Measurements from ENCODE around the gene YWHAG.
"Not testable (repeated sequence)": the region's sequence is repeated elsewhere in the genome, so short reads cannot be mapped to it uniquely, and the experiment has no call there.

Gene YWHAG

DNA sequence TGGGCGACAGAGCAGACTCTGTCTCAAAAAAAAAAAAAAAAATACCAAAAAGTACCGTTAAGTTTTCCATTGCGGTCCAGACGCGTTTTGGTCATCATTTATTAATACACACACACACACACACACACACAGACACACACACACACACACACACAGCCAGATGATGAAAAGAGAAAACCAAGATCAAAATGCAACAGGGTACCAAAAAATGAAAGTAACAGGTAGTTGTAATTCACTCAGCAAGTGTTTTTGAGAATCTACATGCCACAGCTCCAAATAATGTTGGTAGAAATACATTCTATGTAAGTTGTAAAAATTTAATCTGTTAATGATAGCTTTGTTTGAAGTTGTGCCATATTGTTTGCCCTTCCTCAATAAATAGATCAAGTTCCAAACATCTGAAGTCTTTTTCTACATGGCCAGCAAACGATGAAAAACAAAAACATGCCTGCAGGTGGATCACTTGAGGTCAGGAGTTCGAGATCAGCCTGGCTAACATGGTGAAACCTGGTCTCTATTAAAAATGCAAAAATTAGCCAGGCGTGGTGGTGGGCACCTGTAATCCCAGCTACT is 9.4 kb downstream of the YWHAG start:
- DNase-seq (ENCODE audit: low read depth in 2 of 2), result no peak

DNA sequence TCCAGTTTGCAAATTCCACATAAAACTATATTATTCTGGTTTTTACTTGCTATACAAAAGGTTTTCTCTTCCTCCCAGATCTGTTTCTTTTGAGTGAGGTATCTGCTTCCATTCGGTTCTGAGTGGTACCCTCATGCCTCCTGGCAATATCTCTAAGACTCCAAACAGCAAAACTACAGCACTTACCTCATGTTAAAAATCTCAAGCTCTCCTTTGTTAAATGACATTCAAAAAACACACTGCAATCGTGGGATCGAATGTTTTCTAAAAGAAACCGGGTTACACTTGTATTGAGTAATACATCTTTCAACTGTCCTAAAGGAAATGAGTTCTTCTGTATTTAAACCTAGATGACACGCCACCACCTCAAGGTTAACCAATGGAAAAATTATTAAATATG is 11.1 kb downstream of the YWHAG start:
- DNase-seq (ENCODE audit: low read depth in 2 of 2), result no peak

DNA sequence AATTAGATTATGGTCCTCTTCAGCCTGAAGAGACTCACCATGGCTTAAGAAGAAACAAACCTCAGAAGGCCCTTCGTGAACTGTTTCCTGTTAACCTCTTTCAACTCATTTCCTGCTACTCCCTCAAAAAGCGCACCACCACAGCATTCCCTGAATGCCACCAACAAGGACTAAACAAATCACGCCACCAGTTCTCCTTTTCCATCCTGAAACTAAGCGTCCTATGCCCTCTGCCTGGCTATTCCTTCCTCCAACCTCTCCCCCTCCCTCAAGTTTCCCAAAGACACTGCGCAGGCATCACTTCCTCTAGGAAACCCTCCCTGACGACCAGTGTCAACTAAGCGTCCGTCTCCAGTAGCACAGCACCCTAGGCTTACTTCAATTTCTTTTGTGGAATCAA is 12.0 kb downstream of the YWHAG start:
- DNase-seq (ENCODE audit: low read depth in 2 of 2), result no peak

- DNase-seq (ENCODE audit: low read depth in 2 of 2), result no peak
These were observed 12.7 kb downstream of the YWHAG start for GRCh38 chr7:76346097-76346496.

DNA sequence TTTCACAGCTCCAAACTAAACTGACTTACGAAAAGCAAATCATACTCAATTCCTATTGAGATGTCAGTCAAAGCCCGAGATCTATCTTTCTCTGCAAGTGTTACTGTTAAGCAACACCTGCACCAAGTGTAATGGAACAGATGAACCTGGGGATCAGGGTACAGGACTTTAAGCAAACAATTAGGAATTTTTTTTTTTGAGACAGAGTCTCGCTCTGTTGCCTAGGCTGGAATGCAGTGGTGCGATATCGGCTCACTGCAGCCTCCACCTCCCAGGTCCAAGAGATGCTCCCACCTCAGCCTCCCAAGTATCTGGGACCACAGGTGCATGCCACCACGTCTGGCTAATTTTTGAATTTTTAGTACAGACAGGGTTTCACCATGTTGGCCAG is 14.9 kb downstream of the YWHAG start:
- no peak for DNase-seq (ENCODE audit: low read depth in 2 of 2)

DNA sequence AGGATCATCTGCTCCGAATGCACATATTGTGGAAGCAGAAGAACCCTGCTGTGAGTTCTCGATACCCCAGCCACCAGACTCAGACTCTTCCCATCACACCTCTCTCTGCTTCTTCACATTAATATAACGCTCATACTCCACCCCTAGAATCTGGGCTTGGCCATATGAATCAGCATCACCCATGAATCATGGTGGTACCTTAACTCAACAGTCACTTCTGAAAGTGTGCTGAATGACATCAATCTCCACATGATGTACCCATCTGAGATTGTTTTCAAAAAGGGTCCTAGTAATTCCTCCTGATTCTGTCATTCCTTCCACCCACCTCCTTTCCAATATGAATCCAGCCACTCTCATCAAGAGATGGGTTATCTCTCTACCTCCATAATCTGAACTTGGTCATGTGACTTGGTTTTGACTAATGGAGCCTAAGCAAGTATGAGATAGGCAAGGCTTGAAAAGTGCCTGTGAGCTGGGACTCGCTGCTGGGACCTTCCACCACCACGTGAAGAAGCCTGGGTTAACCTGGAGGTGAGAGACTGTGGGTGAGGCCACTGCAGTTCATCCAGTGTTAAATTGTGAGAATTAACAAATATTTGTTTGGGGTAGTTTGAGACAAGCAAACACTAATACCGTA is 15.4 kb downstream of the YWHAG start:
- no peak for DNase-seq (ENCODE audit: low read depth in 2 of 2)

- DNase-seq (ENCODE audit: low read depth in 2 of 2), result no peak
These were observed 16.6 kb downstream of the YWHAG start for GRCh38 chr7:76342222-76342621.

- no peak for DNase-seq (ENCODE audit: low read depth in 2 of 2)
These were observed 18.1 kb downstream of the YWHAG start for GRCh38 chr7:76340617-76341131.

DNA sequence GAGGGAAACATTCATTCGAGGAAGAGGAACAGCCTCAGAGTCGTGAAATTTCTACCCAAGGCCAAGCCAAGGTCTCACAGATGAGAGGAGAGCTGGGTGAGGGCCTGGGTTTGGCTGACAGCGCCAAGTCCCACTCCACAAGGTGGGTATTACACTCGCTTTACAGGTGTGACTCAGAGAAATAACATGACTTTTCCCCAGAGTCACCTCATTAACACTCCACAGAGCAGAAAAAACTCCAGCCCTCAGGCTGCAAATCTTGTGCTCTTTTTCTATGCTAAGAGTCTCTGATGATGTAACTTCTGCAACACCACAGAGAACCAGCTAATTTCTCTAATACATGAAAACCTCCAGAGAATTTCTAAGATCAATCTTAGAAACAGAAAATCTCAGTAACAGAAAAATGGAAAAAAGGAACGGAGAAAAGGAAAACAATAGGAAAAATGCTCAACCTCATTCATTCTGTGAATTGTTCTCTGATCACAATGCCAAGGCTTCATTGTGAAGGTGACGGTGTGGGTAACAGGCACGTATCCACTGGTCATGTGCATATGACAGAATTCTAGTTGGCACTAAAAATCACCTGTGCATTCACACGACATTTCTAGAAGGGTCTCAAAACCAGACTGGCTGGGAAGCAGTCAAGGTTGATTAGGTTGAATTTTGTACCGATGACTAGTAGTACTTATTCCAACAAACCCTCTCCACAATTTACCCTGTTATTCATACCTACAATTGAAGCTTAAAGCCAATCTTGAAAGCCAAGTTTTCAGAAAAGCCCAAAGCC is 20.3 kb downstream of the YWHAG start:
- no peak for DNase-seq (ENCODE audit: low read depth in 2 of 2)

- no peak for DNase-seq (ENCODE audit: low read depth in 2 of 2)
These were observed 21.6 kb downstream of the YWHAG start for GRCh38 chr7:76337147-76337546.

DNA sequence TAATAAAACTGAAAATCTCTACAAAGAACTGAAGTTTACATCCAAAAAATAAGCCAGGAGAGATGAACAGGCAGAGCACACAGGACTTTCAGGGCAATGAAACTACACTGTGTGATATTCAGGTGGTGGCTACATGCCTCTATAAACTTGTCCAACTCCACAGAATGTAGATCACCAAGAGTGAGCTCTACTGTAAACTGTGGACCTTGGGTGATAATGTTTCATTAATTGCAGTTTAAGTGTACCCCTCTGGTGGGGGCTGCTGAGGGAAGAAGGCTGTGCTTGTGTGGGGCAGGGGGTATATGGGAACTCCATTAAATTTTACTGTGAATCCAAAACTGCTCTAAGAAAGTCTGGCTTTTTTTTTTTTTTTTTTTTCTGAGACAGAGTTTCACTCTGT is 22.7 kb downstream of the YWHAG start:
- DNase-seq (ENCODE audit: low read depth in 2 of 2), result no peak

DNA sequence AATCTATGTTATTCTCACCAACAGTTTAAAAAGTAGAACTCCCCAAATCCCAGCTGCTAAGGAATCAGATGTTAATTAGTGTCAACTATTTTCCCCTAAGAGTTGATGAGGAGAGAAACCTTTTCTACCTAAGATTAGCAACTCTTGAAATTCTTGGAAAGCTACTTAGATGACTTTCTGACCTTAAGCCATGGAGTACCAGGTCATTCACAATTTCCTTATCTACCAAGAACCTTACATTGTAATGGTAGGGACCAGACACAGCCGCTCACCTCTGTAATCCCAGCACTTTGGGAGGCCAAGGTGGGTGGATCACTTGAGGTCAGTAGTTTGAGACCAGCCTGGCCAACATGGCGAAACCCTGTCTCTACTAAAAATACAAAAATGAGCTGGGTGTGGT is 23.4 kb downstream of the YWHAG start:
- DNase-seq (ENCODE audit: low read depth in 2 of 2), result not testable (repeated sequence)

- no peak for DNase-seq (ENCODE audit: low read depth in 2 of 2)
These were observed 24.3 kb downstream of the YWHAG start for GRCh38 chr7:76334320-76334967.

- DNase-seq (ENCODE audit: low read depth in 2 of 2), result no peak
These were observed 25.2 kb downstream of the YWHAG start for GRCh38 chr7:76333511-76334101.

DNA sequence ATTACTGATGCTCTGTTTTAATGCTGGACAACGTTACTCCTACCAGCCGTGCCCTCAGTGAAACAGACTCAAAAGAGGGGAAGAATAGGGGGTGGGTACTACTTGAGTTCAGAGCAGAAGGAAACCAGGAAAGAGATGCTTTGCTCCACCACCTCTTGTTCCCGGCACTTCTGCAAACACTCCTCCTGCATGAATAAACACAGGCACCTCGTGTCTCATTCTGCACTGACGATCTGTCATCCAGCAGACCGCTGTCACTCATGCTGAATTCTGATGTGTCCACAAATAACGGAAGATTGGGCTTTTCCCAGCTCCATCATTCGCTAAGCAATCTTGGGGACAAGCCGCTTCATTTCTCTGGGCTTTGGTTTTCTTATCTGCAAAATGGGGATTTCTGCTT is 26.7 kb downstream of the YWHAG start:
- DNase-seq (ENCODE audit: low read depth in 2 of 2), result no peak

- DNase-seq (ENCODE audit: low read depth in 2 of 2), result no peak
These were observed 28.1 kb downstream of the YWHAG start for GRCh38 chr7:76330673-76331072.

DNA sequence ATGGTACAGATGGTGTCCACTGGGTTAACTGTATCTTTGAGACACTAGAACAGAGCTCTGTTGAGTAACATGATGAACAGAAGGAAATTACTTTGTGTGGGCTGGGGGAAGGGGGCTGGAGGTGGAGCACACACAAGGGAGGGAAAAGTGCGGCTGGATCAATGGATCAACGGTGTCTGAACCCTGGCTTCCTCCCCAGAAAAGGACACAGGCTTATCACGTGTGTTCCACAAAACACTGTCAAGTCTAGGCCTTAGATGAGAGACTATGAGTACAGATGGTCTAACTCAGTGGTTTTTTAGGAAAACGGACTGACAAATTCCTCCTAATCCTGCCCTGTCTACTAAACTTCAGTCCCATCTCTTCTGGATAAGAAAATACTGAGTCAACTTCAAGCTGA is 28.5 kb downstream of the YWHAG start:
- no peak for DNase-seq (ENCODE audit: low read depth in 2 of 2)

- no peak for DNase-seq (ENCODE audit: low read depth in 2 of 2)
These were observed 29.3 kb downstream of the YWHAG start for GRCh38 chr7:76329479-76329878.

GRCh38 chr7:76328389-76328788 is 30.4 kb downstream of the YWHAG start:
- DNase-seq (ENCODE audit: low read depth in 2 of 2), result no peak

DNA sequence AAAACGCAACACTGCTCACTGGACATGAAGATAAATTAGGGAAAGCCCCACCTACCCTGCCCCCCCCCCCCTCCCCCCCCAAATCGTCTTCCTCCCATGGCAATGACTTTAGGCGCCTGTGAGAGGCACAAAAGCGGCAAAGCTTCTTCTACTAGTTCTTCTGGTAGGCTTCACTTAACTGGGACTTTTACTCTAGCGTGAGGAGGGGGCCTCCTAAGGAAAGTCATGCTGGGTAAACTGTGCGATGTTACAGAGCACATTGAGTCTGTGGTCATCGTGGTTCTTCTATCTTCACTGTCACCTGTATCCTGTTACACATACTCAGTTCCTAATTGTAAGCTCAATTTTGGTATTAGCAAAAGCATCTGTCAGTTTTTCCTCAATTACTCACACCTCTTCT is 31.2 kb downstream of the YWHAG start:
- DNase-seq (ENCODE audit: low read depth in 2 of 2), result no peak

DNA sequence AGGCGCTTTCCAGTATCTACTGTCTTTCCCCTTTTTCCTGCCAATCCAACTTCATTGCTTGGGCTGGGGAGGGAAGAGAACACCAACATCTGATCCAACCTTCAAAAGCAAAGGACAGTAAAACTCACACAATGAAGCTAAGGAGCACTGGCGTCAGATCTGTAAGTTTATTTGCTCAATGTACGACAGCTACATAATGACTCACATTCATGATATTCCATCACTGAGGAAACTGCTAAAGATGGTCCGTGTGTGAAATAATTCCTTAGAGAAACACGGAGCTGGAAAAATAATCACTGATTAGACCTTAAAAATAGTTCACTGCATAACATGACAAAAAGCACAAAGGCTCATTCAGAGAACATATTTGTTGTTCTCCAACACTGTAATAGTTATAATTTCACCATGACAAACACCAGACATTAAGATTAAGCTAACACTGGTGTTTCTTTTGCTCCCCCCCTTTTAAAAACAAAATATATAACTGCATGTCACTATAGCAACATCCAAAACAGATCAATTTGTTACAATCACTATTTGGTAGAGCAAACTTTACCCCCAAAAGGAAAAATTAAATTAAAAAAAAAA is 32.1 kb downstream of the YWHAG start:
- no peak for DNase-seq (ENCODE audit: low read depth in 2 of 2)

- no peak for DNase-seq (ENCODE audit: low read depth in 2 of 2)
These were observed 33.0 kb downstream of the YWHAG start for GRCh38 chr7:76325811-76326210.

Measured in stimulated activated CD8-positive, alpha-beta memory T cell treated with anti-CD3 and anti-CD28 coated beads, Interleukin-7, amount 100 ng/mL, for 4 hours (primary cell).